WTC11 (cell line): ENCODE results near the gene MARCHF10. TPM values are rescaled to one million over a fixed set of nuclear protein-coding genes. Genes with fewer than 3 reads are reported as not detected.

Experiments used
- ATAC-seq: fragments of 200-7000 bp; cut with Tn5 transposase; 2 replicates; pipeline ENCODE4 v1.10.0; 2021; ENCODE audit warnings: mild to moderate bottlenecking, moderate library complexity
- CTCF ChIA-PET: fragments of 300-600 bp; sonication (Branson Sonifier 250); formaldehyde crosslinking; loops from one replicate; lab custom pipeline; 2021; ENCODE audit warnings: antibody characterized with exemption; lab: Charles Lee
- POLR2A ChIA-PET: fragments of 350-600 bp; sonication (Branson Sonifier 250); formaldehyde crosslinking; loops from one replicate; lab custom pipeline; 2021; ENCODE audit warnings: antibody characterized with exemption; lab: Charles Lee
- DNase-seq: peaks from one replicate; pipeline ENCODE4 v3.0.0; 2021; ENCODE audit warnings: low spot score
- H3K27ac Mint-ChIP-seq: 2 replicates; pipeline ENCODE4 v1.8.0; 2021; ENCODE audit warnings: mixed read lengths
- H3K27me3 Mint-ChIP-seq: 2 replicates; pipeline ENCODE4 v1.8.0; 2021; ENCODE audit warnings: low read depth, mild to moderate bottlenecking, moderate library complexity, mixed read lengths
- H3K36me3 Mint-ChIP-seq: 2 replicates; pipeline ENCODE4 v1.8.0; 2021; ENCODE audit warnings: mixed read lengths
- H3K4me1 Mint-ChIP-seq: 2 replicates; pipeline ENCODE4 v1.8.0; 2022; ENCODE audit warnings: mixed read lengths
- H3K4me3 Mint-ChIP-seq: 2 replicates; pipeline ENCODE4 v1.8.0; 2021; ENCODE audit warnings: mild to moderate bottlenecking, moderate library complexity, mixed read lengths
- H3K9me3 Mint-ChIP-seq: 2 replicates; pipeline ENCODE4 v1.8.0; 2021; ENCODE audit warnings: mixed read lengths
- ATF1 ChIP-seq: sonication (generic); formaldehyde crosslinking; IDR thresholded peaks from 2 replicates; pipeline ENCODE4 v1.8.1; 2023; ENCODE audit warnings: mild to moderate bottlenecking, moderate library complexity, missing genetic modification reagents
- ERG ChIP-seq: fragments of 250-450 bp; sonication (Bioruptor Pico); IDR thresholded peaks from 2 replicates; pipeline ENCODE4 v1.8.0; 2021; ENCODE audit warnings: mild to moderate bottlenecking
- ETV6 ChIP-seq: sonication (generic); formaldehyde crosslinking; IDR thresholded peaks from 2 replicates; pipeline ENCODE4 v1.8.1; 2022; ENCODE audit warnings: mild to moderate bottlenecking, missing genetic modification reagents
- FOXJ3 ChIP-seq: sonication (generic); formaldehyde crosslinking; IDR thresholded peaks from 2 replicates; pipeline ENCODE4 v1.9.0; 2021; ENCODE audit warnings: missing genetic modification reagents, mild to moderate bottlenecking, borderline replicate concordance
- FOXK1 ChIP-seq: sonication (generic); formaldehyde crosslinking; IDR thresholded peaks from 2 replicates; pipeline ENCODE4 v1.8.0; 2022; ENCODE audit warnings: mild to moderate bottlenecking, moderate library complexity, missing genetic modification reagents
- IRF2 ChIP-seq: sonication (generic); formaldehyde crosslinking; IDR thresholded peaks from 2 replicates; pipeline ENCODE4 v1.8.0; 2022; ENCODE audit warnings: low read depth, missing genetic modification reagents, borderline replicate concordance
- NR2C2 ChIP-seq: sonication (generic); formaldehyde crosslinking; IDR thresholded peaks from 2 replicates; pipeline ENCODE4 v1.8.0; 2022; ENCODE audit warnings: mild to moderate bottlenecking, missing genetic modification reagents
- SOX15 ChIP-seq: fragments of 250-450 bp; sonication (Bioruptor Pico); IDR thresholded peaks from 2 replicates; pipeline ENCODE4 v1.9.0; 2021; ENCODE audit warnings: mild to moderate bottlenecking
- TEAD1 ChIP-seq: sonication (generic); formaldehyde crosslinking; IDR thresholded peaks from 2 replicates; pipeline ENCODE4 v1.8.0; 2022; ENCODE audit warnings: mild to moderate bottlenecking, missing genetic modification reagents
- TEAD4 ChIP-seq: sonication (generic); formaldehyde crosslinking; IDR thresholded peaks from 2 replicates; pipeline ENCODE4 v1.8.0; 2022; ENCODE audit warnings: mild to moderate bottlenecking, missing genetic modification reagents
- USF2 ChIP-seq: sonication (generic); formaldehyde crosslinking; IDR thresholded peaks from 2 replicates; pipeline ENCODE4 v1.8.1; 2023; ENCODE audit warnings: mild to moderate bottlenecking, missing genetic modification reagents, moderate library complexity
- ZNF121 ChIP-seq: sonication (generic); formaldehyde crosslinking; IDR thresholded peaks from 2 replicates; pipeline ENCODE4 v1.8.0; 2023; ENCODE audit warnings: missing genetic modification reagents
- ZNF263 ChIP-seq: sonication (generic); formaldehyde crosslinking; IDR thresholded peaks from 2 replicates; pipeline ENCODE4 v1.8.1; 2022; ENCODE audit warnings: low read depth, mild to moderate bottlenecking, moderate library complexity, missing genetic modification reagents
- ZNF512 ChIP-seq: sonication (generic); formaldehyde crosslinking; IDR thresholded peaks from 2 replicates; pipeline ENCODE4 v1.8.1; 2022; ENCODE audit warnings: missing genetic modification reagents, borderline replicate concordance
- total RNA-seq: library from RNA; stranded (reverse); gene quantifications from 3 replicates; pipeline ENCODE4 v1.2.3, GENCODE V29; 2021
- TF ChIP-seq, protein P1 (sequence below): sonication (generic); formaldehyde crosslinking; IDR thresholded peaks from 2 replicates; pipeline ENCODE4 v1.8.0; 2022; ENCODE audit warnings: mild to moderate bottlenecking, missing genetic modification reagents
- TF ChIP-seq, protein P2 (sequence below): fragments of 250-450 bp; sonication (Bioruptor Pico); IDR thresholded peaks from 2 replicates; pipeline ENCODE4 v2.1.2; 2022; ENCODE audit warnings: mild to moderate bottlenecking, moderate library complexity
- TF ChIP-seq, protein P3 (sequence below): sonication (generic); formaldehyde crosslinking; conservative IDR thresholded peaks from 2 replicates; pipeline ENCODE4 v1.8.1; 2023; ENCODE audit warnings: mild to moderate bottlenecking, low read depth, missing genetic modification reagents, moderate library complexity
- TF ChIP-seq, protein P4 (sequence below): fragments of 250-450 bp; sonication (Bioruptor Pico); conservative IDR thresholded peaks from 2 replicates; pipeline ENCODE4 v1.9.0; 2021; ENCODE audit warnings: mild to moderate bottlenecking

Gene MARCHF10
- total RNA-seq, 1 experiment from 2014 or later = 1.0 TPM

DNA sequence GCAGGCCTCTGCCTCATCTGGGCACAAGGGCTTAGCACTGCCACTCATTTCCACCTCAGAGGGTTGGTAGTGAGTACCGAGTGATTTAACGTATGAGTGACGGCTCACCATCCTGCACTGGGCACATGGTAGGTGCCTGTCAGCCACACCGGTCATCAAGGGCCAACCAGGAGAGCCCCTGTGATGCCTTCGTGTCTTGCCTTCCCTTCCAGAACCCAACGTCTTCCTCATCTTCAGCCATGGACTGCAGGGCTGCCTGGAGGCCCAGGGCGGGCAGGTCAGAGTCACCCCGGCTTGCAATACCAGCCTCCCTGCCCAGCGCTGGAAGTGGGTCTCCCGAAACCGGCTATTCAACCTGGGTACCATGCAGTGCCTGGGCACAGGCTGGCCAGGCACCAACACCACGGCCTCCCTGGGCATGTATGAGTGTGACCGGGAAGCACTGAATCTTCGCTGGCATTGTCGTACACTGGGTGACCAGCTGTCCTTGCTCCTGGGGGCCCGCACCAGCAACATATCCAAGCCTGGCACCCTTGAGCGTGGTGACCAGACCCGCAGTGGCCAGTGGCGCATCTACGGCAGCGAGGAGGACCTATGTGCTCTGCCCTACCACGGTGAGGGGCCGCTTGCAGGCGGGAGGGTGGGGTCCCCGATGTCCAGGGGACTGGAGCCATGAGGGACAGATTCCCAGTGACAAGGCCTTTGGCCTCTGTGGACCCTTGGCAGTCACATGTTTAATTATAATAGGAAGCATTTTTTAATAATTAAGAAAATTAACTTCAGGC is 143.6 kb downstream of the MARCHF10 start (continued):
- TF ChIP-seq, protein P1, sequence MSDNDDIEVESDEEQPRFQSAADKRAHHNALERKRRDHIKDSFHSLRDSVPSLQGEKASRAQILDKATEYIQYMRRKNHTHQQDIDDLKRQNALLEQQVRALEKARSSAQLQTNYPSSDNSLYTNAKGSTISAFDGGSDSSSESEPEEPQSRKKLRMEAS (CRISPR knock-in tag) = no peak
- TF ChIP-seq, protein P2, sequence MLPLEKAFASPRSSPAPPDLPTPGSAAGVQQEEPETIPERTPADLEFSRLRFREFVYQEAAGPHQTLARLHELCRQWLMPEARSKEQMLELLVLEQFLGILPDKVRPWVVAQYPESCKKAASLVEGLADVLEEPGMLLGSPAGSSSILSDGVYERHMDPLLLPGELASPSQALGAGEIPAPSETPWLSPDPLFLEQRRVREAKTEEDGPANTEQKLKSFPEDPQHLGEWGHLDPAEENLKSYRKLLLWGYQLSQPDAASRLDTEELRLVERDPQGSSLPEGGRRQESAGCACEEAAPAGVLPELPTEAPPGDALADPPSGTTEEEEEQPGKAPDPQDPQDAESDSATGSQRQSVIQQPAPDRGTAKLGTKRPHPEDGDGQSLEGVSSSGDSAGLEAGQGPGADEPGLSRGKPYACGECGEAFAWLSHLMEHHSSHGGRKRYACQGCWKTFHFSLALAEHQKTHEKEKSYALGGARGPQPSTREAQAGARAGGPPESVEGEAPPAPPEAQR (CRISPR knock-in tag) = no peak
- no peak for TF ChIP-seq FOXK1 (CRISPR knock-in tag)
- TF ChIP-seq USF2 (CRISPR knock-in tag) = no peak
- no peak for TF ChIP-seq TEAD4 (CRISPR knock-in tag)
- no peak for TF ChIP-seq ETV6 (CRISPR knock-in tag)
- TF ChIP-seq, protein P3, sequence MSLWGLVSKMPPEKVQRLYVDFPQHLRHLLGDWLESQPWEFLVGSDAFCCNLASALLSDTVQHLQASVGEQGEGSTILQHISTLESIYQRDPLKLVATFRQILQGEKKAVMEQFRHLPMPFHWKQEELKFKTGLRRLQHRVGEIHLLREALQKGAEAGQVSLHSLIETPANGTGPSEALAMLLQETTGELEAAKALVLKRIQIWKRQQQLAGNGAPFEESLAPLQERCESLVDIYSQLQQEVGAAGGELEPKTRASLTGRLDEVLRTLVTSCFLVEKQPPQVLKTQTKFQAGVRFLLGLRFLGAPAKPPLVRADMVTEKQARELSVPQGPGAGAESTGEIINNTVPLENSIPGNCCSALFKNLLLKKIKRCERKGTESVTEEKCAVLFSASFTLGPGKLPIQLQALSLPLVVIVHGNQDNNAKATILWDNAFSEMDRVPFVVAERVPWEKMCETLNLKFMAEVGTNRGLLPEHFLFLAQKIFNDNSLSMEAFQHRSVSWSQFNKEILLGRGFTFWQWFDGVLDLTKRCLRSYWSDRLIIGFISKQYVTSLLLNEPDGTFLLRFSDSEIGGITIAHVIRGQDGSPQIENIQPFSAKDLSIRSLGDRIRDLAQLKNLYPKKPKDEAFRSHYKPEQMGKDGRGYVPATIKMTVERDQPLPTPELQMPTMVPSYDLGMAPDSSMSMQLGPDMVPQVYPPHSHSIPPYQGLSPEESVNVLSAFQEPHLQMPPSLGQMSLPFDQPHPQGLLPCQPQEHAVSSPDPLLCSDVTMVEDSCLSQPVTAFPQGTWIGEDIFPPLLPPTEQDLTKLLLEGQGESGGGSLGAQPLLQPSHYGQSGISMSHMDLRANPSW (CRISPR knock-in tag) = no peak

DNA sequence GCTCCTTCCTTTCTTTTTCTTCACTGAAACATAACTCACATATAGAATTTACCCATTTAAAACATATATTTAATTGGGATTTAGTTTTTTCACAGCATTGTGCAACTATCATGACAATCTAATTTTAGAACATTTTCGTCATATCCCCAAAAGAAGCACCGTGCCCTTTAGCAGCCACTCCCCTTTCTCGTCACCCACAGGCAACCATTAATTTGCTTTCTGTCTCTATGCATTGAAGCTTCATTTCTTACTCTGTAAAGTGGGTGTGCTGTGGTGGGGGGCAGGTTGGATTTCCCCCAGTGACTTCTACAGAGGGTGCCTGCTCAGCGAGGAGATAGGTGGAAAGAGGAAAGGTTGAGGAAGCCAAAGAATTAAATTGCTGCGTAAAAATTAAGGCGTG is 144.8 kb downstream of the MARCHF10 start:
- DNase-seq = no peak
- Mint-ChIP-seq H3K4me1 (peaks cover 5% of the 10 kb centered on the region; the same call in 1 of the 2 replicates), H3K36me3 (peaks cover 9% of the 10 kb centered on the region), H3K27me3 (no peaks in the 10 kb centered on the region), H3K9me3 (peaks cover 18% of the 10 kb centered on the region), H3K27ac (no peak overlapping the region), H3K4me3 (no peak overlapping the region)
- ATAC-seq = no peak
- ChIA-PET CTCF (no interaction called here), POLR2A (no interaction called here)
- no peak for TF ChIP-seq IRF2 (CRISPR knock-in tag)
- no peak for TF ChIP-seq FOXJ3 (CRISPR knock-in tag)
- no peak for TF ChIP-seq ZNF512 (CRISPR knock-in tag)
- no peak for TF ChIP-seq TEAD1 (CRISPR knock-in tag)
- TF ChIP-seq ZNF121 = no peak
- no peak for TF ChIP-seq ATF1
- no peak for TF ChIP-seq SOX15 (CRISPR knock-in tag)
- TF ChIP-seq NR2C2 = no peak
- TF ChIP-seq ZNF263 (CRISPR knock-in tag) = no peak

- H3K27me3 Mint-ChIP-seq = no peaks in the 10 kb centered on the region
- no peak for ATAC-seq
- H3K4me1 Mint-ChIP-seq = peaks cover 8% of the 10 kb centered on the region
- H3K36me3 Mint-ChIP-seq = peaks cover 9% of the 10 kb centered on the region
- ChIA-PET CTCF (no interaction called here), POLR2A (no interaction called here)
- TF ChIP-seq, protein P2 (CRISPR knock-in tag) = no peak
- TF ChIP-seq ERG (CRISPR knock-in tag) = no peak
- TF ChIP-seq, protein P4, sequence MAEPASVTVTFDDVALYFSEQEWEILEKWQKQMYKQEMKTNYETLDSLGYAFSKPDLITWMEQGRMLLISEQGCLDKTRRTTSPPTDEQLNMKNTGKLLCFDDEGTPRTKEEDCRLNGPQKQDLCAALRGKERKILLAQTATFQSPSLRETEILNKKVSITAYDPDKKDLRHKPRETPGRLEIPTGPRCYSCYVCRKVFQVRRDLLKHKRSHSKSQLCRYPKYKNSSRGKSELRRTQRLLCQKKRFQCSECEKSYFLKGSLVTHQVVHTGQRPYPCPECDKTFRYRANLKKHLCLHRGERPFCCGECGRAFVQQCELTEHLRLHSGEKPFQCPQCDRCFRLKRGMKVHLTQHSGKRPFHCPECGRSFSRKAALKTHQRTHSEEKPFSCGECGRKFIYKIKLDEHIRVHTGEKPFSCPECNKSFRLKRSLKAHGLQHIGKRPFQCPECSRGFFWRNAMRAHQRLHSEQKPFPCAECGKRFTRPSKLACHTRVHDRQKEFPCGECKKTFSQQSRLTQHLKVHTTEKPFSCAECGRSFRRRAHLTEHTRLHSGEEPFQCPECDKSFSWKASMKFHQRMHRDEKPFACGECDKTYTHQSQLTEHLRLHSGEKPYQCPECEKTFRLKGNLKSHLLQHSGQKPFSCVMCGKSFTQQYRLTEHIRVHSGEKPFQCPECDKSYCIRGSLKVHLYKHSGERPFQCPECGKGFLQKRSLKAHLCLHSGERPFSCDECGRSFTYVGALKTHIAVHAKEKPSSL (CRISPR knock-in tag) = no peak
- no peak for TF ChIP-seq ATF1
- TF ChIP-seq, all 79 proteins: peak for 0
- Mint-ChIP-seq H3K9me3 (peaks cover 18% of the 10 kb centered on the region), H3K27ac (no peak overlapping the region), H3K4me3 (no peak overlapping the region)
- no peak for DNase-seq
These were observed 145.3 kb downstream of the MARCHF10 start for GRCh38 chr17:62662855-62663254.
